HepG2 (cell line): ENCODE results near the gene RPP14. TPM values are rescaled to one million over a fixed set of nuclear protein-coding genes. Genes with fewer than 3 reads are reported as not detected.

Experiments used
- ATAC-seq: fragments of 200-7000 bp; cut with Tn5 transposase; 3 replicates; pipeline ENCODE4 v1.9.1; 2020; ENCODE audit warnings: mild to moderate bottlenecking, moderate library complexity
- BruUV-seq: library from RNA; stranded (reverse); fragments of 400-500 nt; replicated peaks from 2 replicates; lab custom pipeline; 2021; lab: Mats Ljungman, UMichigan
- CTCF ChIA-PET: fragments of 300-600 bp; formaldehyde crosslinking; extraction: SDS; loops from one replicate; lab custom pipeline; 2021; ENCODE audit warnings: low total read pairs, inconsistent platforms, low intra/inter-chr PET ratio; lab: Yijun Ruan, JAX
- POLR2A ChIA-PET: fragments of 350-600 bp; sonication (Branson Sonifier 250); formaldehyde crosslinking; loops from one replicate; lab custom pipeline; 2020; ENCODE audit warnings: antibody characterized with exemption, inconsistent platforms; lab: Yijun Ruan, JAX
- DNase-seq: peaks from one replicate; pipeline ENCODE4 v3.0.0-alpha.2; 2015; ENCODE audit warnings: low spot score
- FAIRE-seq: peaks from 3 replicates; lab custom pipeline; 2011; peaks lifted over from hg19 to GRCh38; lab: Jason Lieb, UNC
- H2AFZ ChIP-seq: one replicate; pipeline ENCODE4 v1.6.1; 2011; ENCODE audit warnings: low read length, inconsistent platforms
- H3K27ac ChIP-seq: fragments of 300-600 bp; 3 replicates; pipeline ENCODE4 v1.8.0; 2011; ENCODE audit warnings: mixed run types, mild to moderate bottlenecking, mixed read lengths, low read length, inconsistent platforms; ENCODE audit not compliant: insufficient read depth; ENCODE audit errors: extremely low read length
- H3K27me3 ChIP-seq, 2 experiments: fragments of 200-600 bp in 1 of 2; 2 replicates in 1 of 2; 3 replicates in 1 of 2; pipeline versions ENCODE4 v1.6.0 to v1.8.0; 2011; ENCODE audit warnings: low read length in 2 of 2, mild to moderate bottlenecking in 2 of 2, moderate library complexity in 2 of 2, inconsistent platforms in 1 of 2; ENCODE audit not compliant: insufficient read depth in 2 of 2, control insufficient read depth in 1 of 2
- H3K36me3 ChIP-seq, 2 experiments: fragments of 200-600 bp in 1 of 2; replicated peaks in 1 of 2; 2 replicates in 1 of 2; 3 replicates in 1 of 2; pipeline versions ENCODE4 v1.5.1 to v1.8.0; 2011; ENCODE audit warnings: low read length in 2 of 2, inconsistent platforms in 1 of 2; ENCODE audit not compliant: insufficient read depth in 2 of 2, control insufficient read depth in 1 of 2
- H3K4me1 ChIP-seq: 2 replicates; pipeline ENCODE4 v1.5.1; 2012; ENCODE audit warnings: low read length, inconsistent platforms; ENCODE audit not compliant: insufficient read depth
- H3K4me2 ChIP-seq: 2 replicates; pipeline ENCODE4 v1.6.0; 2011; ENCODE audit warnings: low read depth, low read length, inconsistent platforms
- H3K4me3 ChIP-seq, 3 experiments: fragments of 200-600 bp in 1 of 3; sonication (generic), shearing (Covaris generic) in 1 of 3; replicated peaks in 1 of 3; 2 replicates each; pipeline ENCODE4 v1.5.1; 2011 to 2016; ENCODE audit warnings: low read length in 3 of 3, inconsistent platforms in 2 of 3, low read depth in 2 of 3, mild to moderate bottlenecking in 2 of 3, control low read depth in 1 of 3, mixed read lengths in 1 of 3; ENCODE audit not compliant: insufficient read depth in 1 of 3
- H3K79me2 ChIP-seq: one replicate; pipeline ENCODE4 v1.6.1; 2011; ENCODE audit warnings: low read length, inconsistent platforms; ENCODE audit not compliant: insufficient read depth
- H3K9ac ChIP-seq: 2 replicates; pipeline ENCODE4 v1.6.0; 2011; ENCODE audit warnings: mild to moderate bottlenecking, low read depth, low read length, inconsistent platforms; ENCODE audit not compliant: insufficient read depth
- H3K9me3 ChIP-seq: 2 replicates; pipeline ENCODE4 v1.5.1; 2012; ENCODE audit warnings: mild to moderate bottlenecking, low read length
- H4K20me1 ChIP-seq: 2 replicates; pipeline ENCODE4 v1.6.0; 2011; ENCODE audit warnings: inconsistent platforms, mild to moderate bottlenecking, low read length, moderate library complexity; ENCODE audit not compliant: insufficient read depth
- DMAP1 ChIP-seq: IDR thresholded peaks from 2 replicates; pipeline ENCODE4 v1.6.1; 2016
- ETS1 ChIP-seq: sonication (generic); formaldehyde crosslinking; IDR thresholded peaks from 2 replicates; pipeline ENCODE4 v1.4.0; 2020; ENCODE audit warnings: missing genetic modification reagents
- EZH2 ChIP-seq: conservative IDR thresholded peaks from 2 replicates; pipeline ENCODE4 v1.6.1; 2012; ENCODE audit warnings: mild to moderate bottlenecking, low read depth, low read length, moderate library complexity
- IKZF5 ChIP-seq: IDR thresholded peaks from 2 replicates; pipeline ENCODE4 v1.6.1; 2018; ENCODE audit warnings: missing genetic modification reagents, mild to moderate bottlenecking, missing compliant biosample characterization
- MATR3 ChIP-seq: sonication (generic); formaldehyde crosslinking; IDR thresholded peaks from 2 replicates; pipeline ENCODE4 v1.4.0; 2020; ENCODE audit warnings: missing genetic modification reagents
- MZF1 ChIP-seq: sonication (generic); formaldehyde crosslinking; IDR thresholded peaks from 2 replicates; pipeline ENCODE4 v1.8.1; 2023; ENCODE audit warnings: mild to moderate bottlenecking, missing genetic modification reagents, borderline replicate concordance
- PAF1 ChIP-seq: IDR thresholded peaks from 2 replicates; pipeline ENCODE4 v1.6.1; 2016; ENCODE audit warnings: missing genetic modification reagents, missing compliant biosample characterization
- PLSCR1 ChIP-seq: sonication (generic); formaldehyde crosslinking; IDR thresholded peaks from 2 replicates; pipeline ENCODE4 v1.5.0; 2020; ENCODE audit warnings: missing genetic modification reagents, mild to moderate bottlenecking, borderline replicate concordance
- RBAK ChIP-seq: sonication (generic); formaldehyde crosslinking; IDR thresholded peaks from 2 replicates; pipeline ENCODE4 v1.5.1; 2020; ENCODE audit warnings: mild to moderate bottlenecking, missing genetic modification reagents
- THAP9 ChIP-seq: sonication (generic); formaldehyde crosslinking; IDR thresholded peaks from 2 replicates; pipeline ENCODE4; 2020; ENCODE audit warnings: missing genetic modification reagents, mild to moderate bottlenecking, borderline replicate concordance
- ZBED4 ChIP-seq: sonication (generic); formaldehyde crosslinking; IDR thresholded peaks from 2 replicates; pipeline ENCODE4 v1.4.0; 2020; ENCODE audit warnings: missing genetic modification reagents, borderline replicate concordance
- ZNF101 ChIP-seq: sonication (generic); formaldehyde crosslinking; IDR thresholded peaks from 2 replicates; pipeline ENCODE4 v1.4.0; 2020; ENCODE audit warnings: mild to moderate bottlenecking, low read depth, missing genetic modification reagents, borderline replicate concordance
- ZNF570 ChIP-seq: sonication (generic); formaldehyde crosslinking; IDR thresholded peaks from 2 replicates; pipeline ENCODE4 v1.4.0; 2020; ENCODE audit warnings: mild to moderate bottlenecking, missing genetic modification reagents, borderline replicate concordance
- WGBS: methylation state at CpG from one replicate; pipeline ENCODE4 v1.1.6; 2017; ENCODE audit warnings: low lambda C conversion rate; 5-methylcytosine and 5-hydroxymethylcytosine counted together
- in situ Hi-C: cut with HindIII; loops from 2 replicates; pipeline ENCODE4 v1.10.0; 2017; ENCODE audit warnings: low pct_unique_long_range_greater_than_20kb; ENCODE audit not compliant: extremely low pct_ligation_motif_present
- intact Hi-C: fragments of 100-400 bp; cut with micrococcal nuclease; formaldehyde crosslinking; loops from one replicate; pipeline ENCODE4 v1.10.0; 2022; ENCODE audit not compliant: unreplicated experiment
- polyA plus RNA-seq, 8 experiments: library from polyadenylated mRNA; depleted of rRNA in 3 of 8; stranded (reverse) in 7 of 8; unstranded in 1 of 8; fragments of >200 nt; fragmentation: Illumina TruSeq in 4 of 8; extraction: Trizol in 4 of 8; gene quantifications; 2 replicates each; pipeline versions ENCODE4 v1.2.1 to v1.2.3, GENCODE V29; 2011 to 2016; ENCODE audit warnings: low read depth in 4 of 8, missing spikeins in 1 of 8, mixed read lengths in 1 of 8; ENCODE audit not compliant: insufficient read depth in 1 of 8
- total RNA-seq, 5 experiments: library from RNA; depleted of rRNA; stranded (reverse); fragments of >200 nt; fragmentation: Illumina TruSeq; extraction: Trizol; gene quantifications; 2 replicates each; pipeline ENCODE4 v1.2.3, GENCODE V29; 2016; ENCODE audit warnings: low read depth in 1 of 5

The RPP14 gene
- total and polyA plus RNA-seq, 2 of the 13 experiments (the other 11 are each of a cell fraction or from before 2014, with no cell fraction given) = 15.4 to 16.2 TPM

- Histone ChIP-seq H3K27ac (no peak overlapping the region), H3K9ac (no peak overlapping the region), H3K36me3 (peaks cover 4 to 17% of the 10 kb centered on the region in 2 experiments), H3K79me2 (no peaks in the 10 kb centered on the region), H3K4me1 (peaks cover 7% of the 10 kb centered on the region; the same call in 1 of the 2 replicates), H3K27me3 (no peaks in the 10 kb centered on the region), H3K9me3 (no peaks in the 10 kb centered on the region), H2AFZ (no peak overlapping the region), H3K4me3 (no peak overlapping the region), H4K20me1 (no peaks in the 10 kb centered on the region), H3K4me2 (no peak overlapping the region)
- in situ Hi-C loops = no loop called here
- 97% methylated on average over 4 of the region's 4 CpGs for WGBS
- TF ChIP-seq MATR3 (no peak), PAF1 (CRISPR knock-in tag) (no peak), ZNF101 (CRISPR knock-in tag) (no peak), THAP9 (CRISPR knock-in tag) (no peak), ZBED4 (CRISPR knock-in tag) (no peak), ZNF570 (CRISPR knock-in tag) (no peak), MZF1 (CRISPR knock-in tag) (no peak), IKZF5 (CRISPR knock-in tag) (no peak), DMAP1 (no peak), PLSCR1 (CRISPR knock-in tag) (no peak), EZH2 (no peak), ETS1 (no peak), RBAK (no peak)
- intact Hi-C loops = no loop called here
- no peak for DNase-seq
- CTCF ChIA-PET = no interaction called here
- no peak for FAIRE-seq
- no TSS peak for BruUV-seq
- ATAC-seq = no peak
- POLR2A ChIA-PET = no interaction called here
These were observed 49.5 kb upstream of the RPP14 start for GRCh38 chr3:58256511-58256910.
